HUES48 (cell line): ENCODE results near the gene ABHD12.

Source experiments
- H3K27ac ChIP-seq: one replicate; pipeline ENCODE4 v1.7.0; 2013; ENCODE audit warnings: low read depth, low read length, inconsistent platforms
- H3K27me3 ChIP-seq: 2 replicates; pipeline ENCODE4 v1.6.1; 2013; ENCODE audit warnings: mild to moderate bottlenecking, low read length; ENCODE audit not compliant: control insufficient read depth, insufficient read depth
- H3K36me3 ChIP-seq: 2 replicates; pipeline ENCODE4 v1.6.1; 2013; ENCODE audit warnings: low read length; ENCODE audit not compliant: control insufficient read depth, insufficient read depth
- H3K4me1 ChIP-seq: 2 replicates; pipeline ENCODE4 v1.6.1; 2013; ENCODE audit warnings: mild to moderate bottlenecking, low read length; ENCODE audit not compliant: control insufficient read depth, insufficient read depth
- H3K4me3 ChIP-seq: 2 replicates; pipeline ENCODE4 v1.5.1; 2013; ENCODE audit warnings: mild to moderate bottlenecking, low read depth, low read length
- H3K9ac ChIP-seq: 2 replicates; pipeline ENCODE4 v1.6.1; 2013; ENCODE audit warnings: mild to moderate bottlenecking, low read depth, low read length, moderate library complexity
- H3K9me3 ChIP-seq: 2 replicates; pipeline ENCODE4 v1.6.1; 2013; ENCODE audit warnings: low read length; ENCODE audit not compliant: control insufficient read depth, insufficient read depth

The ABHD12 gene

DNA sequence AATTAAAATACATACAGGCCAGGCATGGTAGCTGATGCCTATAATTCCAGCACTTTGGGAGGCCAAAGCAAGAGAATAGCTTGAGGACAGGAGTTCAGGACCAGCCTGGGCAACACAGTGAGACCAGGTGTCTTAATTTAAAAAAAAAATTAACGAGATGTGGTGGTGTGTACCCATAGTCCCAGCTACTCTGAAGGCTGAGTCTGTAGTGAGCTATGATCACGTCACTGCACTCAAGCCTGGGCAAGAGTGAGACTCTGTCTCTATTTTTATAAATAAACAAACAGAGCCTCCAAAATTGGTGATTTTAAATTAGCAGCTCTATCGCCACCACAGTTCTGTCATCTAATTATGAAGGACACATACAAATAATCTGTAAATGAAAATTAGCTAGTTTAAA is 37.9 kb downstream of the ABHD12 start:
- Histone ChIP-seq H3K27ac (no peak overlapping the region), H3K9me3 (no peaks in the 10 kb centered on the region), H3K27me3 (no peaks in the 10 kb centered on the region), H3K4me1 (peaks cover 52% of the 10 kb centered on the region), H3K4me3 (no peak overlapping the region), H3K36me3 (no peaks in the 10 kb centered on the region), H3K9ac (no peak overlapping the region)

DNA sequence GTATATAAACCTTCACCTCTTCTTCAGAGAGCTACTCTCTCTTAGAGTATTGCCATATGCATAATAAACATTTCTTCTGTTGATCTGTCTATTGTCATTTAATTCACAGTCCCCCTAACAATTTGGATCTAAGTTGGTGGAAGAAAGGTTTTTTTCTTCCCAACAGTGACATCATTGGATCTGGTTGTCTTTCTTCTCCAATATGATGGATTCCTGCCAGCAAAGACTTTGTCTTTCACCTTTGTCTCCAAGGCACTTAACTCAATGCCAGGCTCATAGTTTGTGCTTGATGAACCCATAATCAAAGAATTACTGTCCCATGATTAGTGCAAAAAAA is 39.6 kb downstream of the ABHD12 start:
- peaks cover 35% of the 10 kb centered on the region for H3K4me1 ChIP-seq
- H3K9me3 ChIP-seq = no peaks in the 10 kb centered on the region
- H3K4me3 ChIP-seq = no peak overlapping the region
- no peaks in the 10 kb centered on the region for H3K36me3 ChIP-seq
- peak overlapping the region; percentile 4 for H3K27ac ChIP-seq
- H3K27me3 ChIP-seq = no peaks in the 10 kb centered on the region
- no peak overlapping the region for H3K9ac ChIP-seq

DNA sequence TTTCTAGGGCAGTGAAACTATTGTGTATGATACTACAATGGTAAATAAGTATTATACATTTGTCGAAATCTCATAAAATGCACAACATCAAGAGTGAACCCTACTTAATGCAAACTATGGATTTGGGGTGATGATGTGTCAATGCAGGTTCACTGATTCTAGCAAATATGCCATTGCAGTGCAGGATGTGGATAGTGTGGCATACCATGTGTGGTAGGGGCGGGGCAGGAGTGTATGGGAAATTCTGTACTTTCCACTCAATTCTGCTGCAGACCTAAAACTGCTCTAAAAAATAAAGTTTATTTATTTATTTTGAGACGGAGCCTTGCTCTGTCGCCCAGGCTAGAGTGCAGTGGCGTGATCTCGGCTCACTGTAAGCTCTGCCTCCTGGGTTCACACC is 44.3 kb downstream of the ABHD12 start:
- Histone ChIP-seq H3K36me3 (no peaks in the 10 kb centered on the region), H3K4me1 (peaks cover 7% of the 10 kb centered on the region), H3K27me3 (no peaks in the 10 kb centered on the region), H3K27ac (no peak overlapping the region), H3K4me3 (no peak overlapping the region), H3K9ac (no peak overlapping the region), H3K9me3 (no peaks in the 10 kb centered on the region)

DNA sequence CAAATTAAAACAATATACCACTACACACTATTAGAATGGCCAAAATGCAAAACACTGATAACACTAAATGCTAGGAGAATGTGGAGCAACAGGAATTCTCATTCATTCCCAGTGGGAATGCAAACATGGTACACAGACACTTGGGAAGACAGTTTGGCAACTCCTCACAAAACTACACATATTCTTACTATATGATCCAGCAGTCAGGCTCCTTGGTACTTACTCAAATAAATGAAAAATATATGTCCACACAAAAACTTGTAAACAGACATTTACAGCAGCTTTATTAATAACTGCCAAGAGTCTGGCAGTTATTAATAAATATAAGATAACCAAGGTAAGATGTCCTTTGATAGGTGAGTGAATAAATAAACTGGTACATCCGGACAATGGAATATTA is 44.9 kb downstream of the ABHD12 start:
- H3K27ac ChIP-seq = no peak overlapping the region
- H3K4me3 ChIP-seq = no peak overlapping the region
- H3K27me3 ChIP-seq = no peaks in the 10 kb centered on the region
- no peaks in the 10 kb centered on the region for H3K36me3 ChIP-seq
- peaks cover 5% of the 10 kb centered on the region for H3K4me1 ChIP-seq
- no peaks in the 10 kb centered on the region for H3K9me3 ChIP-seq
- no peak overlapping the region for H3K9ac ChIP-seq

DNA sequence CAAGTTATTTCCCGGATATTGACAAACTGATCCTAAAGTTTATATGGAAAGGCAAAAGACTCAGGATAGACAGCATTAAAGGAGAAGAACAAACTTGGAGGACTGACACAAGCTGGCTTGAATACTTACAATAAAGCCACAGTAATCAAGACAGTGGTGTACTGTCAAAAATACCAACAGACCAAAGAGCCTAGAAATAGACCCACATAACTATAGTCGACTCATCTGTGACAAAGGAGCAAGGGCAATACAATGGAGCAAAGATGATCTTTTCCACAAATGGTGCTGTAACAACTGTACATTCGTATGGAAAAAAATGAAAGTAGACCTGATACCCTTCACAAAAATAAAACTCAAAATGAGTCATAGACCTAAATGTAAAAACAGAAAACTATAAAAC is 46.0 kb downstream of the ABHD12 start:
- no peak overlapping the region for H3K4me3 ChIP-seq
- no peak overlapping the region for H3K27ac ChIP-seq
- H3K9me3 ChIP-seq = no peaks in the 10 kb centered on the region
- H3K9ac ChIP-seq = no peak overlapping the region
- no peaks in the 10 kb centered on the region for H3K27me3 ChIP-seq
- H3K4me1 ChIP-seq = peaks cover 15% of the 10 kb centered on the region
- no peaks in the 10 kb centered on the region for H3K36me3 ChIP-seq

DNA sequence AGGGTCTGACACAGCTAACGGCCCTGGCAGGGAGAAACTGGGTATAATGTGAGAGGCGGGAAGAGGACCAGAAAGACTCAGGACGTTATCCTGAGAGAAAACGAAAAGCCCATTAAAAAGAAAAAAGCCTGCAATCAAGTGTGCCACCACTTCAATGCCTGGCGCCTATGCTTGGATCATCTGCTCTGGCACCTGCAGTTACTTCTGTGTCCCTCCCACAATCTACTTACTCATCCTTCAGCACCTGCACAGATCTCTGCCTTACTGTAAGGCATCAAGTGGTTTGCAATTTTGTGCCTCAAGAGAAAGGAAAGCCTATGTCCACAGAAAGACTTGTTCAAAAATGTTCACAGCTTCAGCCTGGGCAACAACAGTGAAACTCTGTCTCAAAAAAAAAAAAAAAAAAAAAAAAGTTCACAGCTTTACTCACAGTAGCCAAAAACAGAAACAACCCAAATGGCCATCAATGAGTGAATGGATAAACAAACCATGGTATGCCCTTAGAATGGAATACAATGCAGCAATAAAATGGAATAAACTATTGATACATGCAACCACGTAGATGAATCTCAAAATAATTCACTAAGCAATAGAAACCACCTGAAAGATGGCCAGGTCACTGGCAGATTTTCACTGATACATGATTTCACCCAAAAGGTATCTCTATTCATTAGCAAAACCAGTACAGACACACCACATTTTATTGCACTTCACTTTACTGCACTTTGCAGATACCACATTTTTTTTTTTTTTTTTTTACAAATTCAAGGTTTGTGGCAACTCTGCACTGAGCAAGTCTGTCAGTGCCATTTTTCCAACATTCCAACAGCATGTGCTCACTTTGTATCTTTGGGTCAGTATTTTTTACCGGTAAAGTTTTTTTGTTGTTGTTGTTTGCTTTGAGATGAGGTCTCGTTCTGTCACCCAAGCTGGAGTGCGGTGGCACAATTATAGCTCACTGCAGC is 48.6 kb downstream of the ABHD12 start:
- no peaks in the 10 kb centered on the region for H3K27me3 ChIP-seq
- peaks cover 20% of the 10 kb centered on the region for H3K4me1 ChIP-seq
- H3K27ac ChIP-seq = no peak overlapping the region

DNA sequence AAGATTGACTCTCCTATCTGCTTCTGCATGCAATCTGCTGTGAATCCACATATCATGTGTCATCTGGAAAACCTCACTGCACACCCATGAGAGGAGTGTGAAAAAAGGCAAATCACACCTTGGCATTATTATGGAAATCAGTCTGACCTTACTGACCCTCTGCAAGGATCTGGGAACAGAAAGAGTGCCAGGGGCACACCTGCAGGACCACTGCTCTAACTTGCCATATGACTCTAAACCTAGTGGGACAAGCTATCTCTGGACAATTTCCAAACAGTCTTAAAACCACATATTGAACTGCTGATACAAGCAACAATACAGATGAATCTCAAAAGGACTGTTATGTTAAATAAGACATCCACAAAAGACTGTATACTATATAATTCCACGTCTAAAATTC is 50.3 kb downstream of the ABHD12 start:
- Histone ChIP-seq H3K27me3 (no peaks in the 10 kb centered on the region), H3K9me3 (no peaks in the 10 kb centered on the region), H3K36me3 (peaks cover 13% of the 10 kb centered on the region; the same call in 1 of the 2 replicates), H3K9ac (no peak overlapping the region), H3K27ac (no peak overlapping the region), H3K4me3 (no peak overlapping the region), H3K4me1 (peaks cover 20% of the 10 kb centered on the region)

More for the DNA sequence above, 48.6 kb downstream of the ABHD12 start:
- H3K36me3 ChIP-seq = peaks cover 13% of the 10 kb centered on the region; the same call in 1 of the 2 replicates
- H3K4me3 ChIP-seq = no peak overlapping the region
- no peaks in the 10 kb centered on the region for H3K9me3 ChIP-seq
- no peak overlapping the region for H3K9ac ChIP-seq

DNA sequence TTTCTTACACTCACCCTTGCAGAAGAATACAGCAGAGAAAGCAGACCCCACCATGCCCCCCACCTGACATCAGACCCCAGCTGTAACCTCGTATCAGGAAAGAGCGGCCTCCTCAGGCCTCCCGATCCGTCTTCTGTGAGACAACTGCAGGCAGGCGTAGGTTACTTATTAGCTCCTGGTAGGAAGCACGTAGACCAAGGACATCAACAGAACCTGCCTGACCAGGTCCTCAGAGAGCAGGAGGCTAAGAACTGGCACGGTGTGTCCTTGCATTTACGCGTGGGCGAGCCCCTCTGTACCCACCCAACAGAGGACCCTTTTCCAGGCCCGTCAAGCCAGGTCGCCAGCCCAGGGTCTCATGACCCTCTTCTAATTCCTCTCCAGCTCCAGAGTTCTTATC is 51.0 kb downstream of the ABHD12 start:
- H3K4me3 ChIP-seq = no peak overlapping the region
- peaks cover 13% of the 10 kb centered on the region; the same call in 1 of the 2 replicates for H3K36me3 ChIP-seq
- no peaks in the 10 kb centered on the region for H3K9me3 ChIP-seq
- no peaks in the 10 kb centered on the region for H3K27me3 ChIP-seq
- no peak overlapping the region for H3K9ac ChIP-seq
- no peak overlapping the region for H3K27ac ChIP-seq
- H3K4me1 ChIP-seq = peaks cover 20% of the 10 kb centered on the region

DNA sequence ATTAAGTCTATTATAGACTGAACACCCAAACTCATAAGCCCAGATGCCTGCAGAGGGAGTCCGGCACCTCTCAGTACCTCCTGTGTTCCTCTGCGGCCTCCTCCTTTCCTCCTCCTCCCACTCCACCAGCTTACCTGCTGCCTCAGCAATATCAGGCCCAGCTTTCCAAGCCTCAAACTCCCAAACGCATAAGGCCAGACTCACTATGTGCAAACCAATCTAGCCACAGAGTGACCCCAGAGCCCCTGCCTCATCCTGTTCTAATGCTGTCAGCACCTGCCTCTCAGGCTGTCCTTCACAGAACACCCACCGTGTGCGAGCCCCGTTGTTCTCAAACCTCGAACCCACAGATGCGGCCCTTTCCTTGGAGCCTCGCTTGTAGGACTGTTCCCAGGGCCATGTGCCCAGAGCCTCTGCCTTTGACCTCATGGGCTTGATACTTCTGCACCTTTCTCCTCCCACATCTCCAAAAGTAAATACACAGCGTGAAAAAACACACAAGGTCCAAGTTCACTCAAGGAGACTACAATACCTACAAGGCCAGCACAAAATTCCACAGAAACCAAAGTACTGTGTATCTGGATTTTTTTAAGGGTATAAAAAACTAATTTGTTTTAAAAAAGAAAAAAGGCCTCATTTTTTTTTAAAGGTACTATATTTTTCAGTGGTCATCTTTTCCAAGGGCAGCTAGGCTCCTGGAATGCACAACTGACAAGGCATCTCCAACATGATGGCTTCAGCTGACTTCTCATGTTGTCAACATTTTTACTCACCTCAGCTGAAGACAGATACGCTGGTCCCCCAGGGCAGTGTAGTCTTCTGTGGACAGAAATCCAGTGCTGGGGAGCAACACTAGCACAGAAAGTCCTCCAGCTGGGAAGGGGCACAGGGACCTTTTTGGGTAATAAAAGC is 52.3 kb downstream of the ABHD12 start:
- no peak overlapping the region for H3K27ac ChIP-seq
- no peak overlapping the region for H3K4me3 ChIP-seq
- H3K9ac ChIP-seq = no peak overlapping the region
- no peaks in the 10 kb centered on the region for H3K9me3 ChIP-seq
- no peaks in the 10 kb centered on the region for H3K27me3 ChIP-seq
- peaks cover 20% of the 10 kb centered on the region for H3K4me1 ChIP-seq
- H3K36me3 ChIP-seq = peaks cover 13% of the 10 kb centered on the region; the same call in 1 of the 2 replicates

DNA sequence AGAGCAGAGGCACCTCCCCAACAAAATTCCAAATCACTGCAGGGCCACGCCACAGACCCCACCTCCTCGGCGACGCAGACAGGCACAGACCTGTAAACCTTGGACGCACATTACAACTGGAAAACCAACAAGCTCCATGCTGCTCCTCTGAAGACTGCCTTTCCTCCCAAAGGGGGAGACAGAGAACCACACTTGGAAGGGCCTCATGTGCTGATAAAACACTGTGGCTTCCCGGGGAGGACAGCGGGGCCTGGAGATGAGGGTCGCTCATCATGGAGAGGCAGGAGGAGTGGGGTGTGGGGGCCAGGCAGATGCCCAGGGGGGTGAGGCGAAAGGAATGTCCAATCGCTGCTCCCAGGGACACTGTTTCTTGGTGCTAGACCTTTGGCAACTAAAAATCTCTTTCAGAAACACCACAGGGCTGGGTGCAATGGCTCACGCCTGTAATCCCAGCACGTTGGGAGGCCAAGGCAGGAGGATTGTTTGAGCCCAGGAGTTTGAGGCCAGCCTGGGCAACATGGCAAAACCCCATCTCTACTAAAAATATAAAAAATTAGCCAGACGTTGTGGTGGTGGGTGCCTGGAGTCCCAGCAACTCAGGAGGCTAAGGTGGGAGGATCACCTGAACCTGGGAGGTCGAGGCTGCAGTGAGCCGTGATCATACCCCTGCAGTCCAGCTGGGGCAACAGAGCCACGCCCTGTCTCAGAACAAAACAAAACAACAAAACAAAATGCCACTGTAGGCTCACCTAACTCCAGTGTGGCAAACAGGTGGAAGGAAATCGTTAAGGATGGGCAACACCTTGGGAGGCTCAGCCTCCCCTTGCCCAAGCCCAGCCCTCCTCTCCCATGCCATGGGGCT is 53.8 kb downstream of the ABHD12 start:
- H3K27ac ChIP-seq = no peak overlapping the region
- H3K9ac ChIP-seq = no peak overlapping the region
- peaks cover 13% of the 10 kb centered on the region; the same call in 1 of the 2 replicates for H3K36me3 ChIP-seq
- no peaks in the 10 kb centered on the region for H3K27me3 ChIP-seq
- no peaks in the 10 kb centered on the region for H3K9me3 ChIP-seq
- no peak overlapping the region for H3K4me3 ChIP-seq
- peaks cover 20% of the 10 kb centered on the region for H3K4me1 ChIP-seq
